HFFc6 (cell line): ENCODE measurements around the gene RSKR. TPM values are rescaled to one million over a fixed set of nuclear protein-coding genes. Genes with fewer than 3 reads are reported as not detected.

Experiments used
- DNase-seq: peaks from one replicate; pipeline ENCODE4 v3.0.0-alpha.2; 2018
- H3K27ac Mint-ChIP-seq: 2 replicates; pipeline ENCODE4 v1.8.0; 2020; ENCODE audit warnings: mild to moderate bottlenecking, mixed read lengths
- H3K27me3 Mint-ChIP-seq: 2 replicates; pipeline ENCODE4 v1.8.0; 2021; ENCODE audit warnings: mild to moderate bottlenecking, moderate library complexity, mixed read lengths; ENCODE audit not compliant: insufficient read depth
- H3K36me3 Mint-ChIP-seq: 2 replicates; pipeline ENCODE4 v1.8.0; 2021; ENCODE audit warnings: low read depth, mixed read lengths
- H3K4me1 Mint-ChIP-seq: 2 replicates; pipeline ENCODE4 v1.8.0; 2020; ENCODE audit warnings: low read depth, mixed read lengths
- H3K4me3 Mint-ChIP-seq: 2 replicates; pipeline ENCODE4 v1.8.0; 2020; ENCODE audit warnings: mild to moderate bottlenecking, moderate library complexity, mixed read lengths
- H3K9me3 Mint-ChIP-seq: 2 replicates; pipeline ENCODE4 v1.8.0; 2020; ENCODE audit warnings: mild to moderate bottlenecking, mixed read lengths
- CTCF ChIP-seq: fragments of 200-600 bp; sonication (generic); IDR thresholded peaks from 2 replicates; pipeline ENCODE4 v1.5.0; 2021; ENCODE audit warnings: antibody characterized with exemption, mild to moderate bottlenecking
- total RNA-seq, 6 experiments: library from RNA; stranded (reverse); fragmentation: NEBNext Ultra II Directional; extraction: Animal tissue kit (Norgen Biotek cat#: 25700); gene quantifications; 2 replicates in 1 of 6; 3 replicates in 5 of 6; pipeline ENCODE4 v1.2.3, GENCODE V29; 2021

RSKR gene
- total RNA-seq, 6 experiments from 2014 or later: 3.2 to 4.3 (median 3.5) TPM

- peak; percentile 87 for DNase-seq
- H3K4me3 Mint-ChIP-seq: peak within 1 kb of the TSS; percentile 97
- peaks cover 1% of the 10 kb centered on the region; the same call in 1 of the 2 replicates for H3K27me3 Mint-ChIP-seq
- no peak for TF ChIP-seq CTCF
- H3K4me1 Mint-ChIP-seq: peaks cover 44% of the 10 kb centered on the region
- peak within 1 kb of the TSS; percentile 83 for H3K27ac Mint-ChIP-seq
- H3K36me3 Mint-ChIP-seq: peaks cover 10% of the 10 kb centered on the region
- no peaks in the 10 kb centered on the region for H3K9me3 Mint-ChIP-seq
These were observed 42.4 kb downstream of the RSKR start, which contains the start of gene PIGS for GRCh38 chr17:28571361-28572122. Gene PIGS (minus strand): TSS chr17:28571524. CDS start chr17:28571496, 28 bp downstream.

GRCh38 chr17:28570716-28571360 lies 43.1 kb downstream of the RSKR start:
- peaks cover 1% of the 10 kb centered on the region; the same call in 1 of the 2 replicates for H3K27me3 Mint-ChIP-seq
- H3K36me3 Mint-ChIP-seq: peaks cover 10% of the 10 kb centered on the region
- no peak for DNase-seq
- no peak; the same call in 1 of the 2 replicates for TF ChIP-seq CTCF
- H3K9me3 Mint-ChIP-seq: no peaks in the 10 kb centered on the region
- H3K4me3 Mint-ChIP-seq: peak overlapping the region; percentile 97
- H3K27ac Mint-ChIP-seq: peak overlapping the region; percentile 83
- H3K4me1 Mint-ChIP-seq: peaks cover 37% of the 10 kb centered on the region

- Mint-ChIP-seq H3K27me3 (peaks cover 1% of the 10 kb centered on the region; the same call in 1 of the 2 replicates), H3K4me3 (peak overlapping the region; percentile 97; the same call in 1 of the 2 replicates), H3K27ac (no peak overlapping the region), H3K36me3 (peaks cover 10% of the 10 kb centered on the region), H3K4me1 (peaks cover 37% of the 10 kb centered on the region), H3K9me3 (no peaks in the 10 kb centered on the region)
- no peak for DNase-seq
- no peak for TF ChIP-seq CTCF
These were observed 44.5 kb downstream of the RSKR start for GRCh38 chr17:28569446-28569845.

GRCh38 chr17:28567604-28568003 lies 46.4 kb downstream of the RSKR start:
- H3K27me3 Mint-ChIP-seq: peaks cover 1% of the 10 kb centered on the region; the same call in 1 of the 2 replicates
- no peak overlapping the region for H3K4me3 Mint-ChIP-seq
- no peak for TF ChIP-seq CTCF
- no peaks in the 10 kb centered on the region for H3K9me3 Mint-ChIP-seq
- H3K36me3 Mint-ChIP-seq: peaks cover 10% of the 10 kb centered on the region
- H3K4me1 Mint-ChIP-seq: peaks cover 43% of the 10 kb centered on the region
- H3K27ac Mint-ChIP-seq: 0 out of 2 replicates have a peak overlapping the region, but pooled peaks have one; percentile 14
- no peak for DNase-seq

- Mint-ChIP-seq H3K36me3 (peaks cover 26% of the 10 kb centered on the region), H3K27me3 (no peaks in the 10 kb centered on the region; the same call in 1 of the 2 replicates), H3K4me3 (no peak overlapping the region), H3K9me3 (no peaks in the 10 kb centered on the region), H3K27ac (no peak overlapping the region; the same call in 1 of the 2 replicates), H3K4me1 (peaks cover 18% of the 10 kb centered on the region)
- no peak for TF ChIP-seq CTCF
- peak; percentile 31 for DNase-seq
These were observed 50.5 kb downstream of the RSKR start for GRCh38 chr17:28563475-28563874.

Other genes with a start within 250 kb of the RSKR start
- not detected for gene SEBOX, start 249.0 kb downstream of the RSKR start, total RNA-seq
- gene VTN, start 243.9 kb downstream of the RSKR start, total RNA-seq: under 1 TPM; 0.36 to 0.76 (median 0.60) TPM
- 10 to 100 TPM; 15.1 to 18.9 (median 16.8) TPM for gene SARM1, start 242.5 kb downstream of the RSKR start, total RNA-seq
- gene SLC46A1, start 208.0 kb downstream of the RSKR start, total RNA-seq: 1 to 10 TPM; 4.3 to 6.7 (median 6.4) TPM
- under 1 TPM in 2 of 6 experiments, not detected in 4; 0.07 to 0.08 TPM for gene SLC13A2, start 140.5 kb downstream of the RSKR start, total RNA-seq
- not detected for gene FOXN1, start 107.8 kb downstream of the RSKR start, total RNA-seq
- gene UNC119, start 61.6 kb downstream of the RSKR start, total RNA-seq: 10 to 100 TPM; 28.3 to 36.9 (median 30.1) TPM
- gene PIGS, start 42.7 kb downstream of the RSKR start, total RNA-seq: 10 to 100 TPM; 69.5 to 94.7 (median 78.0) TPM
- gene ALDOC, start 37.3 kb downstream of the RSKR start, total RNA-seq: 10 to 100 TPM in 5 of 6 experiments, 1 to 10 TPM in 1; 8.6 to 14.7 (median 10.3) TPM
- 10 to 100 TPM; 29.2 to 73.3 (median 69.4) TPM for gene SPAG5, start 15.2 kb downstream of the RSKR start, total RNA-seq
- 100 to 1,000 TPM; 111 to 158 (median 134) TPM for gene BLTP2, start 31.0 kb upstream of the RSKR start, total RNA-seq
- gene SDF2, start 47.7 kb upstream of the RSKR start, total RNA-seq: 10 to 100 TPM; 65.8 to 96.8 (median 71.5) TPM
- 10 to 100 TPM; 72.7 to 79.7 (median 74.0) TPM for gene SUPT6H, start 48.0 kb upstream of the RSKR start, total RNA-seq
- 1 to 10 TPM in 1 of 6 experiments, under 1 TPM in 5; 0.60 to 1.1 (median 0.70) TPM for gene PROCA1, start 97.7 kb upstream of the RSKR start, total RNA-seq
- 100 to 1,000 TPM; 161 to 219 (median 192) TPM for gene RAB34, start 103.7 kb upstream of the RSKR start, total RNA-seq
- 1,000 to 10,000 TPM; 1,227 to 1,529 (median 1,391) TPM for gene RPL23A, start 105.8 kb upstream of the RSKR start, total RNA-seq
- 10 to 100 TPM in 4 of 6 experiments, 1 to 10 TPM in 2; 8.0 to 14.6 (median 11.3) TPM for gene TLCD1, start 112.0 kb upstream of the RSKR start, total RNA-seq
- 1 to 10 TPM; 1.9 to 3.1 (median 2.5) TPM for gene NEK8, start 114.6 kb upstream of the RSKR start, total RNA-seq
- gene TRAF4, start 129.8 kb upstream of the RSKR start, total RNA-seq: 10 to 100 TPM; 48.0 to 61.3 (median 53.8) TPM
- gene FAM222B, start 228.6 kb upstream of the RSKR start, total RNA-seq: 10 to 100 TPM; 14.5 to 17.2 (median 16.6) TPM
- gene ERAL1, start 240.8 kb upstream of the RSKR start, total RNA-seq: 10 to 100 TPM; 43.3 to 55.1 (median 46.1) TPM